NB4 (cell line): ENCODE data around the gene BTLA.

Experiments
- POLR2A ChIP-seq: IDR thresholded peaks from 2 replicates; pipeline ENCODE4 v1.6.1; 2011; ENCODE audit warnings: mild to moderate bottlenecking; ENCODE audit not compliant: insufficient read length; ENCODE audit errors: extremely low read depth
- TF ChIP-seq, protein P1 (sequence below): IDR thresholded peaks from 2 replicates; pipeline ENCODE4 v1.6.1; 2011; ENCODE audit warnings: low read depth, low read length
- TF ChIP-seq, protein P2 (sequence below): IDR thresholded peaks from one replicate; pipeline ENCODE4 v1.5.1; 2012; ENCODE audit warnings: low read depth, low read length

DNA sequence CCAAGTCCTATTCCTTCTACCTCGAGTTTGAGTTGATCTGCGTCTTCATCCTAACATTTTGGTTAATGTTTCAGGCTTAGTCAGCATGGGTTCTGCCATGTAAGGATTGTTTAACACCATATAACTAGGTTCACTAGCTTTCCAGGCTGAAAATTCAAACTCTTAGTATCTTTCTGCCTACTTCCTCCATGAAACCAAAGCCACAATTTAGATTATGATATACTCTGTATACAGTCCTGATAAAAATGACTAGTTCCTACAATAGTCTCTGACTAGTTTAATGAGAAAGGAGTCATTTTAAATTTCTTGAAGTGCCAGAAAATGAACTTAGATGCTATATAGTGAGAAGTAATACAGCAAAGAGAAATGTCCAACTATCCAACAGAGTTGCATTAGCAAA is 6.6 kb upstream of the BTLA start:
- TF ChIP-seq, protein P1, sequence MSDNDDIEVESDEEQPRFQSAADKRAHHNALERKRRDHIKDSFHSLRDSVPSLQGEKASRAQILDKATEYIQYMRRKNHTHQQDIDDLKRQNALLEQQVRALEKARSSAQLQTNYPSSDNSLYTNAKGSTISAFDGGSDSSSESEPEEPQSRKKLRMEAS, result no peak
- TF ChIP-seq, protein P2, sequence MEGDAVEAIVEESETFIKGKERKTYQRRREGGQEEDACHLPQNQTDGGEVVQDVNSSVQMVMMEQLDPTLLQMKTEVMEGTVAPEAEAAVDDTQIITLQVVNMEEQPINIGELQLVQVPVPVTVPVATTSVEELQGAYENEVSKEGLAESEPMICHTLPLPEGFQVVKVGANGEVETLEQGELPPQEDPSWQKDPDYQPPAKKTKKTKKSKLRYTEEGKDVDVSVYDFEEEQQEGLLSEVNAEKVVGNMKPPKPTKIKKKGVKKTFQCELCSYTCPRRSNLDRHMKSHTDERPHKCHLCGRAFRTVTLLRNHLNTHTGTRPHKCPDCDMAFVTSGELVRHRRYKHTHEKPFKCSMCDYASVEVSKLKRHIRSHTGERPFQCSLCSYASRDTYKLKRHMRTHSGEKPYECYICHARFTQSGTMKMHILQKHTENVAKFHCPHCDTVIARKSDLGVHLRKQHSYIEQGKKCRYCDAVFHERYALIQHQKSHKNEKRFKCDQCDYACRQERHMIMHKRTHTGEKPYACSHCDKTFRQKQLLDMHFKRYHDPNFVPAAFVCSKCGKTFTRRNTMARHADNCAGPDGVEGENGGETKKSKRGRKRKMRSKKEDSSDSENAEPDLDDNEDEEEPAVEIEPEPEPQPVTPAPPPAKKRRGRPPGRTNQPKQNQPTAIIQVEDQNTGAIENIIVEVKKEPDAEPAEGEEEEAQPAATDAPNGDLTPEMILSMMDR, result no peak
- TF ChIP-seq POLR2A, result no peak
